T-cell (primary cell): ENCODE results near the gene RPTOR. TPM values are rescaled to one million over a fixed set of nuclear protein-coding genes. Genes with fewer than 3 reads are reported as not detected.

Experiments used
- ATAC-seq, 4 experiments: fragments of 200-7000 bp in 3 of 4; fragments of 150-1000 bp in 1 of 4; cut with Tn5 transposase; replicated peaks in 1 of 4; 1 replicate in 3 of 4; 2 replicates in 1 of 4; pipeline ENCODE4 v1.10.0; 2021; ENCODE audit warnings: moderate library complexity in 3 of 4, mild to moderate bottlenecking in 2 of 4, moderate number of reproducible peaks in 1 of 4
- CTCF ChIA-PET, 2 donors: fragments of 300-600 bp; sonication (Branson Sonifier 250); formaldehyde crosslinking; loops; one replicate each; lab custom pipeline; 2022; ENCODE audit warnings: antibody characterized with exemption in 2 of 2; lab: Charles Lee
- POLR2A ChIA-PET, 2 donors: fragments of 300-600 bp; sonication (Branson Sonifier 250); formaldehyde crosslinking; loops; one replicate each; lab custom pipeline; 2022; ENCODE audit warnings: antibody characterized with exemption in 2 of 2; lab: Charles Lee
- DNase-seq, 35 experiments: peaks; one replicate each; pipeline versions ENCODE4 v3.0.0 to v3.0.0-alpha.2; 2013 to 2023
- H3K27ac ChIP-seq: one replicate; pipeline ENCODE4 v1.5.1; 2013; ENCODE audit warnings: low read length
- H3K27me3 ChIP-seq, 2 experiments: replicated peaks in 1 of 2; 1 replicate in 1 of 2; 2 replicates in 1 of 2; pipeline versions ENCODE4 v1.6.1 to v1.7.0; 2013; ENCODE audit warnings: low read length in 1 of 2, mixed read lengths in 1 of 2; ENCODE audit not compliant: control insufficient read depth in 2 of 2, insufficient read depth in 2 of 2; ENCODE audit errors: extremely low read depth in 1 of 2
- H3K36me3 ChIP-seq, 2 donors: 1 replicate in 1 of 2; 2 replicates in 1 of 2; pipeline versions ENCODE4 v1.6.1 to v1.7.0; 2013; ENCODE audit warnings: low read length in 1 of 2; ENCODE audit not compliant: control insufficient read depth in 2 of 2, insufficient read depth in 1 of 2; ENCODE audit errors: extremely low read depth in 1 of 2
- H3K4me1 ChIP-seq, 2 experiments: 1 replicate in 1 of 2; 2 replicates in 1 of 2; pipeline versions ENCODE4 v1.6.1 to v1.7.0; 2013; ENCODE audit warnings: low read length in 2 of 2, mixed read lengths in 1 of 2; ENCODE audit not compliant: insufficient read depth in 2 of 2, control insufficient read depth in 1 of 2; ENCODE audit errors: extremely low read depth in 1 of 2
- H3K4me3 ChIP-seq, 2 donors: 1 replicate in 1 of 2; 2 replicates in 1 of 2; pipeline versions ENCODE4 v1.5.1 to v1.7.0; 2013; ENCODE audit warnings: mild to moderate bottlenecking in 2 of 2, low read length in 1 of 2, moderate library complexity in 1 of 2; ENCODE audit not compliant: control insufficient read depth in 1 of 2; ENCODE audit errors: extremely low read depth in 1 of 2
- H3K9me3 ChIP-seq: 2 replicates; pipeline ENCODE4 v1.7.0; 2013
- H3K27ac Mint-ChIP-seq, 2 donors: one replicate each; pipeline ENCODE4 v1.8.0; 2020 to 2021; ENCODE audit warnings: mild to moderate bottlenecking in 2 of 2, mixed read lengths in 2 of 2
- H3K27me3 Mint-ChIP-seq, 2 donors: one replicate each; pipeline ENCODE4 v1.8.0; 2021 to 2022; ENCODE audit warnings: mixed read lengths in 2 of 2
- H3K36me3 Mint-ChIP-seq: one replicate; pipeline ENCODE4 v1.8.0; 2021; ENCODE audit warnings: mixed read lengths
- H3K4me1 Mint-ChIP-seq, 3 donors: one replicate each; pipeline ENCODE4 v1.8.0; 2020 to 2022; ENCODE audit warnings: mixed read lengths in 3 of 3, mild to moderate bottlenecking in 1 of 3
- H3K4me3 Mint-ChIP-seq, 3 donors: one replicate each; pipeline ENCODE4 v1.8.0; 2020 to 2022; ENCODE audit warnings: mild to moderate bottlenecking in 3 of 3, mixed read lengths in 3 of 3, moderate library complexity in 3 of 3
- H3K9me3 Mint-ChIP-seq, 3 donors: one replicate each; pipeline ENCODE4 v1.8.0; 2020 to 2022; ENCODE audit warnings: mixed read lengths in 3 of 3
- WGBS: methylation state at CpG from one replicate; pipeline ENCODE4 v1.1.5; 2013; ENCODE audit warnings: missing lambda C conversion rate; ENCODE audit not compliant: insufficient coverage; 5-methylcytosine and 5-hydroxymethylcytosine counted together
- total RNA-seq, 35 experiments: library from RNA in 6 of 35; stranded (reverse) in 6 of 35; fragments of 120-200 nt in 1 of 35; gene quantifications; one replicate each; pipeline versions ENCODE4 v1.2.1 to v1.2.4 and lab custom pipeline; 2013 to 2026

Gene RPTOR
- total RNA-seq, 5 donors from 2014 or later (not counting 1 experiment from before 2014, with no cell fraction given), result 59.4 to 76.8 (median 71.4) TPM

DNA sequence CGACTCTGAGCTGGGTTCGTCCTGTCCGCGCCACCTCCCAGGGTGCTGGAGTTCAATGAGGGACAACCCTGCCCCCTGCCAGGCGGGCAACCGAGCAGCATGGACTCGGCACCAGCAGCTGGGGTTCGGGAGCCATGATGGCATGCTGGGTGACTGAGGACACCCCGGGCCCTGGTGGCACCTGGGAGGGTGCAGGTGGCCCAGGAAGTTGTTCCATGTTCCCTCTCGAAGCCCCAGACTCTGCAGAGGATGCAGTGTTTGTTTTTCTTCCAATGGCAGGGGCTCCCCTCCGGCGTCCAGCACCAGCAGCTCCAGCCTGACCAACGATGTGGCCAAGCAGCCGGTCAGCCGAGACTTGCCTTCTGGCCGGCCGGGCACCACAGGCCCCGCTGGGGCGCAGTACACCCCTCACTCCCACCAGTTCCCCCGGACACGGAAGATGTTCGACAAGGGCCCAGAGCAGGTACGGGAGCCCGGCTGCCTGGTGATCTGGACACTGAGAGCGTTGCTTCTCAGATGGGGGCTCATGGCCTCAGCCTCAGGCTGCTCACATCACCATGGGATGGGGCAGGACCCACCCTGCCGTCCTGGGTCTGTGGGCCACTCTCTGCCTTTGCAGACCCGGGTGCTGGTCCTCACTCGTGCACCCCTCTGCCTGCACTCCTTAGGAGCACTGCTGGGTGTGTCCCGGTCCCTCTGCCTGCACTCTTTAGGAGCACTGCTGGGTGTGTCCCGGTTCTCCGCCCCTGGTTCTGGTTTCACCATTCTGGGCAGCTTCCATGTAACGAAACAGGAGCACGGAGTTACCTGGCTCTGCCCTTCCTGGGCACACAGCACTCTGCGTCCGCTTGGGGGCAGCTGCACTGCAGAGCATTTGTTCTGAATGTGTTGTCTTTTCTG is 378.8 kb downstream of the RPTOR start:
- Histone ChIP-seq H3K4me3 (no peak overlapping the region), H3K9me3 (no peaks in the 10 kb centered on the region), H3K4me1 (no peaks in the 10 kb centered on the region), H3K27me3 (no peaks in the 10 kb centered on the region), H3K27ac (no peak overlapping the region), H3K36me3 (peaks cover 36 to 83% of the 10 kb centered on the region in 2 donors)
- H3K9me3 Mint-ChIP-seq, result no peaks in the 10 kb centered on the region
- ChIA-PET CTCF (no interaction called here), POLR2A (no interaction called here)
- H3K4me1 Mint-ChIP-seq, result no peaks in the 10 kb centered on the region
- H3K4me3 Mint-ChIP-seq, result no peak overlapping the region
- no peak for ATAC-seq
- H3K27me3 Mint-ChIP-seq, result no peaks in the 10 kb centered on the region
- peaks cover 37% of the 10 kb centered on the region for H3K36me3 Mint-ChIP-seq
- WGBS, result 97% methylated on average over 33 of the region's 35 CpGs
- DNase-seq, result no peak
- H3K27ac Mint-ChIP-seq, result no peak overlapping the region

GRCh38 chr17:80924111-80924806 is 379.6 kb downstream of the RPTOR start:
- H3K9me3 Mint-ChIP-seq, result no peaks in the 10 kb centered on the region
- no peak overlapping the region for H3K27ac Mint-ChIP-seq
- H3K9me3 ChIP-seq, result no peaks in the 10 kb centered on the region
- WGBS, result 96% methylated on average over 23 of the region's 23 CpGs
- no peak overlapping the region for H3K4me3 ChIP-seq
- CTCF ChIA-PET, result no interaction called here
- no peaks in the 10 kb centered on the region for H3K27me3 ChIP-seq
- H3K4me3 Mint-ChIP-seq, result no peak overlapping the region
- ATAC-seq, result no peak
- DNase-seq, result no peak
- no peaks in the 10 kb centered on the region for H3K27me3 Mint-ChIP-seq
- H3K36me3 Mint-ChIP-seq, result peaks cover 39% of the 10 kb centered on the region
- POLR2A ChIA-PET, result no interaction called here
- H3K4me1 ChIP-seq, result no peaks in the 10 kb centered on the region
- peaks cover 30 to 79% of the 10 kb centered on the region in 2 donors for H3K36me3 ChIP-seq
- no peak overlapping the region for H3K27ac ChIP-seq
- no peaks in the 10 kb centered on the region for H3K4me1 Mint-ChIP-seq

DNA sequence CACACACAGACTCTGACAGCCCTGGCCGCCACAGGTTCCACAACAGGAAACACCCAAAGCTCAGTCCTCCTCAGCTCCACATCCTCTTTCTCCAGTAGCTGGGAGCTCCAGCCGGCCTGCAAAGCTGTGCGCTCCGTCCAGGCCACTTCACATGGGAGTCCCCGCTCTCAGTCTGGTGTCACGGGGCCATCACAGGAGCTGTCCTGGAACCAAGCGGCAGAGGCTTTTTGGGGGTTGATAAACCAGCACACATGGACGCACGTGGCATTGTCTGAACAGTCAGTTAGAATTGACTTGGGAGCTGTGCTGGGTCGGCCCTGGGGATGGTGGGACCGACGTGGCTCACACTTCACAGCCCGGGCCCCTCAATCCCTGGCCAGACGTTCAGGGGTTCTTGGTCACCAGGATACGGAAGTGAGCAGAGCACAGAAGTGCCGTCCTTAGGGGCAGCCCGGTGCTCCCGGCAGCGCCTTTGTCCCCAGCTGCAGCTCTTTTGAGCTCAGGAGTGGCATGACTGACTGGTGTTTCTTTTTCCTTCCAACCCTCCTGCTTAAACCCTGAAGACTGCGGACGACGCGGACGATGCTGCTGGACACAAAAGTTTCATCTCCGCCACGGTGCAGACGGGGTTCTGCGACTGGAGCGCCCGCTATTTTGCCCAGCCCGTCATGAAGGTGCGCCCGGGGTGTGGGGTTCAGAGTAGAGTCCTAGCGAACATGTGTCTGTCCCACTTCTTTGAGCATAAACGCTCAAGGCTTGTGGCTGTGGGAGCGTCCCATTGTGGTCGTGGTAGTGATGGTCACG is 380.4 kb downstream of the RPTOR start:
- Histone ChIP-seq H3K27me3 (no peaks in the 10 kb centered on the region), H3K4me3 (no peak overlapping the region), H3K36me3 (peaks cover 27 to 74% of the 10 kb centered on the region in 2 donors), H3K4me1 (no peaks in the 10 kb centered on the region), H3K9me3 (no peaks in the 10 kb centered on the region), H3K27ac (no peak overlapping the region)
- Mint-ChIP-seq H3K9me3 (no peaks in the 10 kb centered on the region), H3K27me3 (no peaks in the 10 kb centered on the region), H3K4me1 (no peaks in the 10 kb centered on the region), H3K4me3 (no peak overlapping the region), H3K36me3 (peaks cover 43% of the 10 kb centered on the region), H3K27ac (no peak overlapping the region)
- 90% methylated on average over 35 of the region's 38 CpGs for WGBS
- POLR2A ChIA-PET, result no interaction called here
- DNase-seq, result no peak
- CTCF ChIA-PET, result no interaction called here
- ATAC-seq, result no peak

- no peak for DNase-seq
- H3K27me3 Mint-ChIP-seq, result no peaks in the 10 kb centered on the region
- ChIA-PET CTCF (no interaction called here), POLR2A (no interaction called here)
- no peak for ATAC-seq
- no peak overlapping the region for H3K27ac ChIP-seq
- no peaks in the 10 kb centered on the region for H3K9me3 ChIP-seq
- H3K4me1 Mint-ChIP-seq, result no peaks in the 10 kb centered on the region
- 96% methylated on average over 14 of the region's 18 CpGs for WGBS
- H3K27ac Mint-ChIP-seq, result no peak overlapping the region
- no peak overlapping the region for H3K4me3 Mint-ChIP-seq
- no peaks in the 10 kb centered on the region for H3K4me1 ChIP-seq
- H3K27me3 ChIP-seq, result no peaks in the 10 kb centered on the region
- peaks cover 27 to 71% of the 10 kb centered on the region in 2 donors for H3K36me3 ChIP-seq
- H3K4me3 ChIP-seq, result no peak overlapping the region
- H3K9me3 Mint-ChIP-seq, result no peaks in the 10 kb centered on the region
- peaks cover 38% of the 10 kb centered on the region for H3K36me3 Mint-ChIP-seq
Observed at GRCh38 chr17:80925688-80926335, 381.2 kb downstream of the RPTOR start.

DNA sequence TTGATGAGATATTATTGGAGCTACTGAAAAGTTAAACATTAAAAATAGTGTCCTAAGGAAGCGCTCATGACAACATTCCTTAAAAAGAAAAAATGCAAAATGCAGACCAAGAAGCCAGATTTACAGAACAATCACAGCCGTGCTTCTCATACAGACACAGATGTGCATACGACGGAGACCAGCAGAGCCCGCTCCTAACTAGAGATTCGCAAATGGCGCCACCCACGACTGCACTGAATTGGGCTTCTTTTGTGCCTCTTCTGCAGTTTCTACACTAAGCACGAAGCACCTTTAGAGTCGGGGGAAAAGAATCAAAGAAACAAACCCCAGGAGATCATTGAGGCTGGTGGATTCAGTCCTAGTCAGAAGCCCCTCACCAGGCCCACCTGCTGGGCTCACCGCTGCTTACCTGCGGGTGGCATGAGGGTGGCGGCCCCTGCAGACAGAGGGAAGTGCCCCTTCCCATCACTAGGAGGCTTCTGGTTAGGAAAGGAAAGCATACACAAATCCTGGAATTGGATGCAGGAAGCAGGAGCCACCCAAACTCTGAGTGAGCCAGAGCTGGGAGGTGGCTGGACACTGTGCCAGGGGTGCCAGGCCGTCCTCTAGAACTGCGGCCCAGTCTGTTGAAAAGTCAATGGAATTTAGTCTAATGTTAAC is 382.1 kb downstream of the RPTOR start:
- DNase-seq, result no peak
- Mint-ChIP-seq H3K27ac (no peak overlapping the region), H3K4me1 (no peaks in the 10 kb centered on the region), H3K27me3 (no peaks in the 10 kb centered on the region), H3K9me3 (no peaks in the 10 kb centered on the region), H3K4me3 (no peak overlapping the region), H3K36me3 (peaks cover 37% of the 10 kb centered on the region)
- H3K27ac ChIP-seq, result no peak overlapping the region
- ATAC-seq, result no peak
- CTCF ChIA-PET, result no interaction called here
- POLR2A ChIA-PET, result no interaction called here
- 88% methylated on average over 11 of the region's 15 CpGs for WGBS
- H3K9me3 ChIP-seq, result no peaks in the 10 kb centered on the region
- H3K27me3 ChIP-seq, result no peaks in the 10 kb centered on the region
- H3K4me1 ChIP-seq, result no peaks in the 10 kb centered on the region
- no peak overlapping the region for H3K4me3 ChIP-seq
- peaks cover 31 to 68% of the 10 kb centered on the region in 2 donors for H3K36me3 ChIP-seq
